VCaP (cell line): Measurements from ENCODE around the gene RAB5B.
A peak's percentile ranks its signal among the peaks of the same experiment; 100 is the strongest.

Experiments
- H3K27ac ChIP-seq: fragments of 450-650 bp; 2 replicates; pipeline ENCODE4 v1.5.1; 2017
- CTCF ChIP-seq: fragments of 450-650 bp; conservative IDR thresholded peaks from 2 replicates; pipeline ENCODE4 v1.5.1; 2017; ENCODE audit warnings: mild to moderate bottlenecking, moderate library complexity

RAB5B gene

GRCh38 chr12:56014205-56014604 is 40.3 kb downstream of the RAB5B start:
- peak overlapping the region; percentile 80 for H3K27ac ChIP-seq
- TF ChIP-seq CTCF: no peak

- TF ChIP-seq CTCF: no peak
- no peak overlapping the region for H3K27ac ChIP-seq
Measured at GRCh38 chr12:56017181-56017580, 43.3 kb downstream of the RAB5B start.

- H3K27ac ChIP-seq: no peak overlapping the region
- no peak for TF ChIP-seq CTCF
Measured at GRCh38 chr12:56018356-56018755, 44.5 kb downstream of the RAB5B start.

- H3K27ac ChIP-seq: no peak within 1 kb of the TSS
- no peak for TF ChIP-seq CTCF
Measured at GRCh38 chr12:56020423-56021184, 46.7 kb downstream of the RAB5B start, which contains the start of gene IKZF4. IKZF4 (plus strand) TSS chr12:56021043; CDS start chr12:56021494, 451 bp downstream.

- no peak for TF ChIP-seq CTCF
- no peak overlapping the region for H3K27ac ChIP-seq
Measured at GRCh38 chr12:56021889-56022497, 48.1 kb downstream of the RAB5B start.

GRCh38 chr12:56028511-56029165 is 54.8 kb downstream of the RAB5B start:
- TF ChIP-seq CTCF: no peak
- H3K27ac ChIP-seq: peak overlapping the region; percentile 67

GRCh38 chr12:56029166-56029519 is 55.3 kb downstream of the RAB5B start:
- peak overlapping the region; percentile 67 for H3K27ac ChIP-seq
- TF ChIP-seq CTCF: no peak
